ENCODE measurements around the gene RFX6.

- TF ChIP-seq EZH2 (IDR thresholded peaks at IDR 0.05; ENCODE audit: low read length, unreplicated experiment), result no peak
- TF ChIP-seq CTCF (conservative IDR thresholded peaks at IDR 0.05; ENCODE audit: low read depth, low read length), result no peak
Observed at GRCh38 chr6:116938305-116938704, 61.3 kb downstream of the RFX6 start.
